ENCODE data around the gene CNGA2. TPM values are rescaled to one million over a fixed set of nuclear protein-coding genes. Genes with fewer than 3 reads are reported as not detected.

Gene CNGA2
- total RNA-seq, 1 donor from 2014 or later, result not detected

DNA sequence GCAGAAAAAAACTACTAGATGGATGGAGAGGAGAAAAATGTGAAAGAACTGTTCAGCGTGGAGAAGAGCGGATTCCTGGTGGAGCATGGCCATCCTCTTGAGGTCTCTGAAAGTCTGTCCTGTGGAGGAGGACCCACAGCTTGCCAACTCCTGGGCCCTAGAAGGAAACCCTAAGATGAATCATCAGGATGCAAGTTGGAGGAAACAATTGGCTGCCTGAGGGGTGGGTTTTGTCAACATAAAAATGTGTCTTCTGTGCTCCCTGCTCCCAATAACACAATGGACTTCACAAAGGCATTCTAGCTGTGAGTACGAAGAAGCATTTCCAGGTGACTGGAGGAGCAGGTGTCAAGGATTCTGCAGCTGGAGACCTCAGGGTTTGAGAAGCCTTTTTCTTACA lies 37.2 kb downstream of the CNGA2 start:
- TF ChIP-seq POLR2AphosphoS5 (IDR thresholded peaks at IDR 0.05; ENCODE audit: insufficient read depth in 1 of 2, low read depth in 1 of 2), result no peak
- TF ChIP-seq POLR2A (IDR thresholded peaks at IDR 0.05), result no peak
- no peak for TF ChIP-seq CTCF (IDR thresholded peaks at IDR 0.05)
- H3K36me3 ChIP-seq, result no peaks in the 10 kb centered on the region
- no peaks in the 10 kb centered on the region for H3K4me1 ChIP-seq
- H3K27ac ChIP-seq, result no peak overlapping the region
- intact Hi-C loops (cut with DNase I), result no loop called here
- no peaks in the 10 kb centered on the region for H3K9me3 ChIP-seq
- DNase-seq (ENCODE audit: extremely low spot score in 2 of 2), result peak in 1 of 2 donors; percentile 49
- H3K27me3 ChIP-seq, result no peaks in the 10 kb centered on the region
- H3K4me3 ChIP-seq, result no peak overlapping the region

GRCh38 chrX:151773434-151773833 lies 38.9 kb downstream of the CNGA2 start:
- TF ChIP-seq POLR2AphosphoS5 (IDR thresholded peaks at IDR 0.05; ENCODE audit: insufficient read depth in 1 of 2, low read depth in 1 of 2) (no peak), CTCF (IDR thresholded peaks at IDR 0.05) (no peak), POLR2A (IDR thresholded peaks at IDR 0.05) (no peak)
- H3K27me3 ChIP-seq, result no peaks in the 10 kb centered on the region
- no peaks in the 10 kb centered on the region for H3K36me3 ChIP-seq
- H3K27ac ChIP-seq, result no peak overlapping the region
- intact Hi-C loops (cut with DNase I), result no loop called here
- H3K9me3 ChIP-seq, result no peaks in the 10 kb centered on the region
- no peak overlapping the region for H3K4me3 ChIP-seq
- DNase-seq (ENCODE audit: extremely low spot score in 2 of 2), result peak in 1 of 2 donors; percentile 46
- no peaks in the 10 kb centered on the region for H3K4me1 ChIP-seq

- DNase-seq (ENCODE audit: extremely low spot score in 2 of 2), result no peak
- intact Hi-C loops (cut with DNase I), result no loop called here
Measured at GRCh38 chrX:151774421-151774820, 39.9 kb downstream of the CNGA2 start.

DNA sequence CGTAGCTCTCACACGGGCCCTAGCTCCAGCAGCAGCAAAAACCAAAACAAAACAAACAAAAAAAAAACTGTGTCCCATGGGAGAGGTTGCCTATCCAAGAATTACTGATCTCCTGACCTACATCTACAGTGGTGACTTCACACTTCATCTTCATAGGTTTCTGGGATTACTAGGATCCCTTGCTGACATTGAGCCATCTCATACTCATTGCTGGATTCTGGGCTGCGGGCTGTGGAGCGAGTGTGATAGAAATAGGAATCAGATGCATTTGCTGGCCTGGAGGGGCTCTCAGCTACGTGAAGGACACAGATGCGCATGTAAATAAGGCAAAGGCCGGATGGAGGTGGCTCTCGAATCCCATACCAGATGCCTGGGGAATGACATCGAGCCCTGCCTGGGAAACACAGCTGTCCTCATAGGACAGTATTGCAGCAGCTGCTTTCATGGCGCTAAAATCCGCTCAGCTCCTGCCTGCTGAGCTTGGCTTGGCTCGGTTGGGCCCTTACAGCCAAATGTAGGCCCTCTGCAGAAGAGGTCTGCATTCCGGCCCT lies 41.7 kb downstream of the CNGA2 start:
- peak in 1 of 2 donors; percentile 77 for DNase-seq (ENCODE audit: extremely low spot score in 2 of 2)
- Histone ChIP-seq H3K27ac (no peak overlapping the region), H3K27me3 (no peaks in the 10 kb centered on the region), H3K9me3 (no peaks in the 10 kb centered on the region), H3K36me3 (no peaks in the 10 kb centered on the region), H3K4me3 (no peak overlapping the region), H3K4me1 (no peaks in the 10 kb centered on the region)
- intact Hi-C loops (cut with DNase I), result no loop called here
- TF ChIP-seq CTCF (IDR thresholded peaks at IDR 0.05) (no peak), POLR2AphosphoS5 (IDR thresholded peaks at IDR 0.05; ENCODE audit: insufficient read depth in 1 of 2, low read depth in 1 of 2) (no peak), POLR2A (IDR thresholded peaks at IDR 0.05) (no peak)

More at GRCh38 chrX:151774421-151774820, 39.9 kb downstream of the CNGA2 start:
- no peak overlapping the region for H3K27ac ChIP-seq
- no peak overlapping the region for H3K4me3 ChIP-seq
- no peaks in the 10 kb centered on the region for H3K4me1 ChIP-seq
- no peaks in the 10 kb centered on the region for H3K27me3 ChIP-seq
- no peaks in the 10 kb centered on the region for H3K36me3 ChIP-seq
- H3K9me3 ChIP-seq, result no peaks in the 10 kb centered on the region
- no peak for TF ChIP-seq POLR2AphosphoS5 (IDR thresholded peaks at IDR 0.05; ENCODE audit: insufficient read depth in 1 of 2, low read depth in 1 of 2)
- TF ChIP-seq POLR2A (IDR thresholded peaks at IDR 0.05), result no peak
- TF ChIP-seq CTCF (IDR thresholded peaks at IDR 0.05), result no peak

GRCh38 chrX:151776936-151777335 lies 42.4 kb downstream of the CNGA2 start:
- Histone ChIP-seq H3K27me3 (no peaks in the 10 kb centered on the region), H3K9me3 (no peaks in the 10 kb centered on the region), H3K4me1 (no peaks in the 10 kb centered on the region), H3K27ac (no peak overlapping the region), H3K4me3 (no peak overlapping the region), H3K36me3 (no peaks in the 10 kb centered on the region)
- peak in 1 of 2 donors; percentile 19 for DNase-seq (ENCODE audit: extremely low spot score in 2 of 2)
- intact Hi-C loops (cut with DNase I), result no loop called here
- no peak for TF ChIP-seq CTCF (IDR thresholded peaks at IDR 0.05)
- TF ChIP-seq POLR2AphosphoS5 (IDR thresholded peaks at IDR 0.05; ENCODE audit: insufficient read depth in 1 of 2, low read depth in 1 of 2), result no peak
- TF ChIP-seq POLR2A (IDR thresholded peaks at IDR 0.05), result no peak

Data from vagina (tissue), 2 donors.